ENCODE measurements around the gene HOXC10.

HOXC10 gene

GRCh38 chr12:53944907-53945847, 39.8 kb upstream of the HOXC10 start:
- in situ Hi-C loops (cut with MboI; ENCODE audit: low sequenced_read_pairs, unreplicated experiment): no loop called here
- TF ChIP-seq CTCF (IDR thresholded peaks at IDR 0.05; ENCODE audit: borderline replicate concordance, control extremely low read depth, extremely low read depth, insufficient read depth, missing control alignments): no peak
- DNase-seq (ENCODE audit: low spot score): no peak

GRCh38 chr12:53947743-53948142, 37.2 kb upstream of the HOXC10 start:
- no peak for DNase-seq (ENCODE audit: low spot score)
- in situ Hi-C loops (cut with MboI; ENCODE audit: low sequenced_read_pairs, unreplicated experiment): no loop called here
- TF ChIP-seq CTCF (IDR thresholded peaks at IDR 0.05; ENCODE audit: borderline replicate concordance, control extremely low read depth, extremely low read depth, insufficient read depth, missing control alignments): no peak

- TF ChIP-seq CTCF (IDR thresholded peaks at IDR 0.05; ENCODE audit: borderline replicate concordance, control extremely low read depth, extremely low read depth, insufficient read depth, missing control alignments): no peak
- no peak for DNase-seq (ENCODE audit: low spot score)
- in situ Hi-C loops (cut with MboI; ENCODE audit: low sequenced_read_pairs, unreplicated experiment): no loop called here
These were observed 36.0 kb upstream of the HOXC10 start for GRCh38 chr12:53948650-53949593.

- in situ Hi-C loops (cut with MboI; ENCODE audit: low sequenced_read_pairs, unreplicated experiment): no loop called here
- no peak for DNase-seq (ENCODE audit: low spot score)
- no peak for TF ChIP-seq CTCF (IDR thresholded peaks at IDR 0.05; ENCODE audit: borderline replicate concordance, control extremely low read depth, extremely low read depth, insufficient read depth, missing control alignments)
These were observed 35.1 kb upstream of the HOXC10 start for GRCh38 chr12:53949631-53950436.

- TF ChIP-seq CTCF (IDR thresholded peaks at IDR 0.05; ENCODE audit: borderline replicate concordance, control extremely low read depth, extremely low read depth, insufficient read depth, missing control alignments): no peak
- no peak for DNase-seq (ENCODE audit: low spot score)
- in situ Hi-C loops (cut with MboI; ENCODE audit: low sequenced_read_pairs, unreplicated experiment): no loop called here
These were observed 34.5 kb upstream of the HOXC10 start for GRCh38 chr12:53950437-53950773.

All from GM13976 (cell line).